DND-41 (cell line): ENCODE results near the gene THSD4.

Source experiments
- ATAC-seq: fragments of 200-7000 bp; cut with Tn5 transposase; 3 replicates; pipeline ENCODE4 v1.9.1; 2021; ENCODE audit warnings: low read depth; ENCODE audit not compliant: insufficient read depth
- DNase-seq: peaks from one replicate; pipeline ENCODE4 v3.0.0-alpha.2; 2020
- H2AFZ ChIP-seq: 2 replicates; pipeline ENCODE4 v1.6.0; 2012; ENCODE audit warnings: low read depth, low read length
- H3K27ac ChIP-seq: 2 replicates; pipeline ENCODE4 v1.5.1; 2012; ENCODE audit warnings: low read length, inconsistent platforms
- H3K27me3 ChIP-seq: fragments of 200-600 bp; sonication (generic); 2 replicates; pipeline ENCODE4 v1.6.0; 2012; ENCODE audit warnings: low read length, mild to moderate bottlenecking, inconsistent platforms; ENCODE audit not compliant: insufficient read depth, poor library complexity
- H3K36me3 ChIP-seq: 2 replicates; pipeline ENCODE4 v1.5.1; 2012; ENCODE audit warnings: low read length, inconsistent platforms; ENCODE audit not compliant: insufficient read depth
- H3K4me1 ChIP-seq: 2 replicates; pipeline ENCODE4 v1.5.1; 2012; ENCODE audit warnings: mild to moderate bottlenecking, low read length; ENCODE audit not compliant: insufficient read depth
- H3K4me2 ChIP-seq: 2 replicates; pipeline ENCODE4 v1.6.0; 2012; ENCODE audit warnings: mild to moderate bottlenecking, moderate library complexity, low read length, inconsistent platforms; ENCODE audit not compliant: insufficient read depth
- H3K4me3 ChIP-seq, 2 experiments: fragments of 200-600 bp in 1 of 2; shearing (Covaris generic) in 1 of 2; 2 replicates each; pipeline ENCODE4 v1.5.1; 2012 to 2016; ENCODE audit warnings: inconsistent platforms in 2 of 2, low read length in 2 of 2, mild to moderate bottlenecking in 2 of 2, low read depth in 1 of 2, moderate library complexity in 1 of 2
- H3K79me2 ChIP-seq: 2 replicates; pipeline ENCODE4 v1.6.0; 2012; ENCODE audit warnings: low read length, inconsistent platforms; ENCODE audit not compliant: insufficient read depth
- H3K9ac ChIP-seq: 2 replicates; pipeline ENCODE4 v1.6.0; 2012; ENCODE audit warnings: low read depth, mild to moderate bottlenecking, inconsistent platforms, low read length, moderate library complexity
- H3K9me3 ChIP-seq: 2 replicates; pipeline ENCODE4 v1.5.1; 2012; ENCODE audit warnings: low read length, moderate library complexity, mild to moderate bottlenecking, inconsistent platforms; ENCODE audit not compliant: insufficient read depth, severe bottlenecking
- H4K20me1 ChIP-seq: 2 replicates; pipeline ENCODE4 v1.6.0; 2012; ENCODE audit warnings: low read length; ENCODE audit not compliant: insufficient read depth
- EZH2 ChIP-seq: IDR thresholded peaks from 3 replicates; pipeline ENCODE4 v1.6.1; 2012; ENCODE audit warnings: borderline replicate concordance, low read depth, mild to moderate bottlenecking, moderate library complexity, low read length, inconsistent platforms; ENCODE audit not compliant: severe bottlenecking
- TF ChIP-seq, protein P1 (sequence below): IDR thresholded peaks from 2 replicates; pipeline ENCODE4 v1.5.1; 2012; ENCODE audit warnings: borderline replicate concordance, low read length, moderate library complexity, mild to moderate bottlenecking; ENCODE audit not compliant: poor library complexity, severe bottlenecking; ENCODE audit errors: extremely low read depth

Gene THSD4

DNA sequence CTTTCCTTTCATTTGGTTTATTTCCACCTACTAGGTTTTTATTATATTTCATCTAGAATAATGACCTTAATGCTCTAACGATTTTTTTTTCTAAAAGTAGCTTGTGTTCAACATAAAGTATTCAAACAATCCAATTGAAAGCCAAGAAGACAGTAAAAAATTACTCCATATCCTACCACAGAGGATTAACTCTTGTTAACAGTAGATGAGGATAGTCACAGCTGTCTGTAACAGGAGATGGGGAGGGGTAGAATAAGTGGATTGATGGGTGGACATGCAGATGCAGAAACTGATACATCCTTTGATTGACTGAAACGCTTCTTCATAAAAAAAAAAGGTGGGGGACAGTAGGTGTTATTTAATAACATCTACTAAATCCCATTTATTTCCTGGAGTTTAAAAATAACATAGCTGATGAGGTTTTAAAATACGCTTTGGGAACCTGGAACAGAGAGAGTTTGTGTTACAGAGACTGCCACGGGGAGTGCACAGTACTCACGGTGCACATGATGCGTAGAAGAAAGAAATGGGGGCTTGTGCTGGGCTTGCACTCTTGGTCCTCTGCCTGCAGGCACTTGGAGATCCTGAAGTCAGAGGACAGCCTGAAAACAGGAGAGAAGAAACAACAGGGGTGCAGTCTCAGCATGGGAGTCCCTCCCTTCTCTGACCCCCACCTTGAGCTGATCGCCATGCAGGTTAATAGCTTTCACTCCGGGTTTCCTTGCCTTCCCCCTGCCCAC lies 226.7 kb downstream of the THSD4 start:
- no peak overlapping the region for H3K9ac ChIP-seq
- H3K27me3 ChIP-seq = peaks cover 3% of the 10 kb centered on the region
- no peaks in the 10 kb centered on the region for H3K4me1 ChIP-seq
- no peak overlapping the region for H3K4me3 ChIP-seq
- ATAC-seq (no peak), DNase-seq (no peak)
- H3K79me2 ChIP-seq = no peaks in the 10 kb centered on the region
- no peaks in the 10 kb centered on the region for H3K9me3 ChIP-seq
- no peak overlapping the region for H2AFZ ChIP-seq
- no peak overlapping the region for H3K27ac ChIP-seq
- no peak overlapping the region for H3K4me2 ChIP-seq
- no peaks in the 10 kb centered on the region for H4K20me1 ChIP-seq
- no peaks in the 10 kb centered on the region for H3K36me3 ChIP-seq
- TF ChIP-seq EZH2 = no peak
- TF ChIP-seq, protein P1, sequence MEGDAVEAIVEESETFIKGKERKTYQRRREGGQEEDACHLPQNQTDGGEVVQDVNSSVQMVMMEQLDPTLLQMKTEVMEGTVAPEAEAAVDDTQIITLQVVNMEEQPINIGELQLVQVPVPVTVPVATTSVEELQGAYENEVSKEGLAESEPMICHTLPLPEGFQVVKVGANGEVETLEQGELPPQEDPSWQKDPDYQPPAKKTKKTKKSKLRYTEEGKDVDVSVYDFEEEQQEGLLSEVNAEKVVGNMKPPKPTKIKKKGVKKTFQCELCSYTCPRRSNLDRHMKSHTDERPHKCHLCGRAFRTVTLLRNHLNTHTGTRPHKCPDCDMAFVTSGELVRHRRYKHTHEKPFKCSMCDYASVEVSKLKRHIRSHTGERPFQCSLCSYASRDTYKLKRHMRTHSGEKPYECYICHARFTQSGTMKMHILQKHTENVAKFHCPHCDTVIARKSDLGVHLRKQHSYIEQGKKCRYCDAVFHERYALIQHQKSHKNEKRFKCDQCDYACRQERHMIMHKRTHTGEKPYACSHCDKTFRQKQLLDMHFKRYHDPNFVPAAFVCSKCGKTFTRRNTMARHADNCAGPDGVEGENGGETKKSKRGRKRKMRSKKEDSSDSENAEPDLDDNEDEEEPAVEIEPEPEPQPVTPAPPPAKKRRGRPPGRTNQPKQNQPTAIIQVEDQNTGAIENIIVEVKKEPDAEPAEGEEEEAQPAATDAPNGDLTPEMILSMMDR = no peak

DNA sequence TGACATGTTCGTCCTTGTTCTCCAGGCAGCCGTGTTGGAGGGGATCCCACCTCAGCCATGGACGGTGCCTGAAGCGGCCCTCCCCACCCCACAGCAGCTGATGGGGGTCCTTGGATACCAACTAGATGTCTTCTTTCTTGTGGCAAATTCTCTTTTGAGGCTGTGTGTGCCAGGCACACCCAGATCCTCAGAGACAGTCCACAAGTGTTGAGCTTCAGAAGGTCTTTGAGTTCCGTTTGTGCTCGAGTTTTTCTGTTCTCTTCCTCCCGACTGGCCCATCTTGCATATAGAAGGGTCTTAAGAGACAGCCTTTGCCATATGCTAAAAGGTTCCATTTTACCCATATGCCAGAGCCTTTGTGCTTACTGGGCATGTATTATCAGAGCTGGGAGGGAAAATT lies 227.4 kb downstream of the THSD4 start:
- no peak for ATAC-seq
- no peak overlapping the region for H3K4me3 ChIP-seq
- H3K9ac ChIP-seq = no peak overlapping the region
- H3K4me2 ChIP-seq = no peak overlapping the region
- H3K27me3 ChIP-seq = no peaks in the 10 kb centered on the region
- H3K4me1 ChIP-seq = no peaks in the 10 kb centered on the region
- DNase-seq = no peak
- TF ChIP-seq, protein P1 = no peak
- no peak for TF ChIP-seq EZH2
- no peaks in the 10 kb centered on the region for H4K20me1 ChIP-seq
- H3K79me2 ChIP-seq = no peaks in the 10 kb centered on the region
- no peaks in the 10 kb centered on the region for H3K36me3 ChIP-seq
- H3K9me3 ChIP-seq = no peaks in the 10 kb centered on the region
- H2AFZ ChIP-seq = no peak overlapping the region
- no peak overlapping the region for H3K27ac ChIP-seq

DNA sequence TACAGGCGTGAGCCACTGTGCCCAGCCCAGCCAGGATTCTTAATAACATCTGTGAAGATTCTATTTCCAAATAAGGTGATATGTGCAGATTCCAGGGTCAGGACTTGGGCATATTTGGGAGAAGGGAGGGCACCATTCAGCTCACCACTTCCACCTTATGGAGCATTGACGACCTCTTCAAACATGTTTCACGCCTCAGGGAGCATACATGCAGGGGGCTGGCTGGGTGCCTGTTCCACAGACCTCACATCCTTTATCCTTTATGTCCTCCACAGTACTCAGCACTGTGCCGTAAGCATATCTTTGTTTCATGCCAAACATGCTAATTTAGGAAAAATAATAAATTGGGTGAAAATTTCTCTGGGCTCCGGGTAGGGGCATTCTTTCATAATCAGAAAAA lies 229.0 kb downstream of the THSD4 start:
- no peak for ATAC-seq
- Histone ChIP-seq H3K9me3 (no peaks in the 10 kb centered on the region), H3K4me2 (no peak overlapping the region), H3K9ac (no peak overlapping the region), H3K27me3 (no peaks in the 10 kb centered on the region), H2AFZ (no peak overlapping the region), H3K27ac (no peak overlapping the region), H4K20me1 (no peaks in the 10 kb centered on the region), H3K79me2 (no peaks in the 10 kb centered on the region), H3K4me1 (no peaks in the 10 kb centered on the region), H3K36me3 (no peaks in the 10 kb centered on the region), H3K4me3 (no peak overlapping the region)
- no peak for TF ChIP-seq EZH2
- TF ChIP-seq, protein P1 = no peak
- DNase-seq = no peak
